Vagina (tissue), 2 donors: Measurements from ENCODE around the gene AQP6. TPM values are rescaled to one million over a fixed set of nuclear protein-coding genes. Genes with fewer than 3 reads are reported as not detected.

ENCODE experiments used
- DNase-seq, 2 donors: peaks; one replicate each; pipeline ENCODE4 v3.0.0-alpha.2; 2017; ENCODE audit errors: extremely low spot score in 2 of 2
- H3K27ac ChIP-seq: fragments of 200-600 bp; sonication (generic); one replicate; pipeline ENCODE4 v1.5.1; 2019
- H3K27me3 ChIP-seq: fragments of 200-600 bp; sonication (generic); one replicate; pipeline ENCODE4 v1.5.1; 2019
- H3K36me3 ChIP-seq, 2 donors: fragments of 200-600 bp; sonication (generic); one replicate each; pipeline ENCODE4 v1.5.1; 2017 to 2019
- H3K4me1 ChIP-seq: fragments of 200-600 bp; sonication (generic); one replicate; pipeline ENCODE4 v1.5.1; 2019
- H3K4me3 ChIP-seq, 2 donors: fragments of 200-600 bp; sonication (generic); 1 replicate in 1 of 2; 2 replicates in 1 of 2; pipeline ENCODE4 v1.5.1; 2016 to 2019
- H3K9me3 ChIP-seq: fragments of 200-600 bp; sonication (generic); one replicate; pipeline ENCODE4 v1.5.1; 2019
- CTCF ChIP-seq, 3 experiments: fragments of 450-650 bp in 2 of 3; fragments of 200-600 bp in 1 of 3; sonication (generic) in 1 of 3; IDR thresholded peaks; one replicate each; pipeline ENCODE4 v1.5.1; 2017 to 2019; ENCODE audit warnings: antibody characterized with exemption in 3 of 3, mild to moderate bottlenecking in 2 of 3, moderate library complexity in 2 of 3
- POLR2A ChIP-seq, 2 donors: fragments of 450-650 bp; IDR thresholded peaks; one replicate each; pipeline ENCODE4 v1.6.1; 2017; ENCODE audit warnings: antibody characterized with exemption in 2 of 2, mild to moderate bottlenecking in 2 of 2, moderate library complexity in 2 of 2
- POLR2AphosphoS5 ChIP-seq, 2 donors: sonication (generic); formaldehyde crosslinking; IDR thresholded peaks; one replicate each; pipeline ENCODE4 v1.9.0; 2017; ENCODE audit warnings: antibody characterized with exemption in 2 of 2, mild to moderate bottlenecking in 2 of 2, low read depth in 1 of 2; ENCODE audit not compliant: insufficient read depth in 1 of 2
- intact Hi-C: fragments of 100-400 bp; cut with DNase I; formaldehyde crosslinking; loops from one replicate; pipeline ENCODE4 v1.15.1; 2023
- total RNA-seq: library from RNA; depleted of rRNA; stranded (reverse); fragments of >200 nt; gene quantifications from one replicate; pipeline ENCODE4 v1.2.3, GENCODE V29; 2016

Gene AQP6
- total RNA-seq, 1 donor from 2014 or later, result not detected

GRCh38 chr12:49961993-49962764, 10.6 kb upstream of the AQP6 start:
- intact Hi-C loops, result no loop called here
- Histone ChIP-seq H3K4me3 (peak overlapping the region in 1 of 2 donors; percentile 55), H3K27ac (no peak overlapping the region), H3K36me3 (no peaks in the 10 kb centered on the region), H3K4me1 (peaks cover 18% of the 10 kb centered on the region), H3K27me3 (no peaks in the 10 kb centered on the region), H3K9me3 (no peaks in the 10 kb centered on the region)
- no peak for TF ChIP-seq POLR2AphosphoS5 (IDR thresholded peaks at IDR 0.05; ENCODE audit: insufficient read depth in 1 of 2, low read depth in 1 of 2)
- no peak for TF ChIP-seq CTCF (IDR thresholded peaks at IDR 0.05)
- TF ChIP-seq POLR2A (IDR thresholded peaks at IDR 0.05), result no peak
- DNase-seq, result no peak

GRCh38 chr12:49962861-49963765, 9.6 kb upstream of the AQP6 start:
- H3K27ac ChIP-seq, result no peak overlapping the region
- TF ChIP-seq POLR2AphosphoS5 (IDR thresholded peaks at IDR 0.05; ENCODE audit: insufficient read depth in 1 of 2, low read depth in 1 of 2) (no peak), CTCF (IDR thresholded peaks at IDR 0.05) (no peak), POLR2A (IDR thresholded peaks at IDR 0.05) (no peak)
- no peak overlapping the region for H3K4me3 ChIP-seq
- no peaks in the 10 kb centered on the region for H3K9me3 ChIP-seq
- H3K4me1 ChIP-seq, result peaks cover 26% of the 10 kb centered on the region
- no peaks in the 10 kb centered on the region for H3K27me3 ChIP-seq
- H3K36me3 ChIP-seq, result no peaks in the 10 kb centered on the region
- DNase-seq, result no peak
- intact Hi-C loops, result no loop called here

- Histone ChIP-seq H3K4me1 (peaks cover 26% of the 10 kb centered on the region), H3K27me3 (no peaks in the 10 kb centered on the region), H3K36me3 (no peaks in the 10 kb centered on the region), H3K27ac (no peak overlapping the region), H3K9me3 (no peaks in the 10 kb centered on the region), H3K4me3 (no peak overlapping the region)
- intact Hi-C loops, result no loop called here
- TF ChIP-seq POLR2AphosphoS5 (IDR thresholded peaks at IDR 0.05; ENCODE audit: insufficient read depth in 1 of 2, low read depth in 1 of 2), result no peak
- TF ChIP-seq POLR2A (IDR thresholded peaks at IDR 0.05), result no peak
- TF ChIP-seq CTCF (IDR thresholded peaks at IDR 0.05), result no peak
- DNase-seq, result no peak
Measured at GRCh38 chr12:49963976-49964815, 8.6 kb upstream of the AQP6 start.

- no peaks in the 10 kb centered on the region for H3K36me3 ChIP-seq
- H3K27me3 ChIP-seq, result no peaks in the 10 kb centered on the region
- peaks cover 26% of the 10 kb centered on the region for H3K4me1 ChIP-seq
- no peak overlapping the region for H3K27ac ChIP-seq
- no peak for DNase-seq
- intact Hi-C loops, result loop anchor here (5.0 kb wide), 1 partner anchor 107 kb away; no protein-coding TSS in a partner anchor
- H3K9me3 ChIP-seq, result no peaks in the 10 kb centered on the region
- H3K4me3 ChIP-seq, result no peak overlapping the region
- TF ChIP-seq POLR2A (IDR thresholded peaks at IDR 0.05) (no peak), CTCF (IDR thresholded peaks at IDR 0.05) (no peak), POLR2AphosphoS5 (IDR thresholded peaks at IDR 0.05; ENCODE audit: insufficient read depth in 1 of 2, low read depth in 1 of 2) (no peak)
Measured at GRCh38 chr12:49964849-49965624, 7.7 kb upstream of the AQP6 start.
